GM18909 (cell line): ENCODE measurements around the gene BCAS1.
A peak's percentile ranks its signal among the peaks of the same experiment; 100 is the strongest.

Experiments
- ATAC-seq: cut with Tn5 transposase; IDR thresholded peaks from one replicate; pipeline ENCODE4 v1.9.1; 2021; ENCODE audit warnings: mild to moderate bottlenecking; ENCODE audit not compliant: unreplicated experiment, poor library complexity

BCAS1 gene

DNA sequence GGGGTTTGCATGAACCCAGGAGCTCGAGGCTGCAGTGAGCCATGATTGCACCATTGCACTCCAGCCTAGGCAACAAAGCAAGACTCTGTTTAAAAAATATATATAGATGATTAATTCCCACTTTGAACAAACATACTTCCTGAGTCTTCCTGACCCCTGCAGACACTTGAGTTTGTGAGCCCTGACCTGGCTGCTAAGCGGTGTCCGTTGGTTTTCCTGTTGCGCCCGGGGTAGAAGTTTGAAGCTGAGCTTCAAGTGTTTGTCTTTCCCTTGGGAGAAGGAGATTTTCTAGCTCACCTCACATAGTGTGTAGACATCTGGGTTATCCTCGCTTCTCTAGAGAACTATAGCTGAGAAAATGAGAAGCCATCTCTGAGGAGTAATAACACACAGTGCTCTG lies 11.7 kb upstream of the BCAS1 start:
- ATAC-seq = no peak

DNA sequence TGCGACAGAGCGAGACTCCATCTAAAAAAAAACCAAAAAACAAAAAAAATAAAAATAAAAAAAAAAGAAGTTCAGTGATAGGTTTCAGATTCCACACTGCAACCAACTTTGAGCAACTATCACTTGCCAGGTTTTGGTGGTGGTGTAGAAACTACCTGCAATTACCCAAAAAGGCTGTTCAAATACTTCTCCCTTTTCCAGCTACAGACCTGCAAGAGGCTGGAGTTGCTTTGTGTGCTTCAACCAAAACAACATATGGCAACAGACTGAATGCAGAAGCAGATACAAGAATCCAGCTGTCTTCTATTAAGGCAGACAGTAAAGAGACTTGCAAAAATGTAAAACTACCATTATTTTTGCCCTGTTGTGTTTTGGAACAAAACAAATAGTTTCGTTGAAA lies 9.3 kb upstream of the BCAS1 start:
- ATAC-seq = no peak

DNA sequence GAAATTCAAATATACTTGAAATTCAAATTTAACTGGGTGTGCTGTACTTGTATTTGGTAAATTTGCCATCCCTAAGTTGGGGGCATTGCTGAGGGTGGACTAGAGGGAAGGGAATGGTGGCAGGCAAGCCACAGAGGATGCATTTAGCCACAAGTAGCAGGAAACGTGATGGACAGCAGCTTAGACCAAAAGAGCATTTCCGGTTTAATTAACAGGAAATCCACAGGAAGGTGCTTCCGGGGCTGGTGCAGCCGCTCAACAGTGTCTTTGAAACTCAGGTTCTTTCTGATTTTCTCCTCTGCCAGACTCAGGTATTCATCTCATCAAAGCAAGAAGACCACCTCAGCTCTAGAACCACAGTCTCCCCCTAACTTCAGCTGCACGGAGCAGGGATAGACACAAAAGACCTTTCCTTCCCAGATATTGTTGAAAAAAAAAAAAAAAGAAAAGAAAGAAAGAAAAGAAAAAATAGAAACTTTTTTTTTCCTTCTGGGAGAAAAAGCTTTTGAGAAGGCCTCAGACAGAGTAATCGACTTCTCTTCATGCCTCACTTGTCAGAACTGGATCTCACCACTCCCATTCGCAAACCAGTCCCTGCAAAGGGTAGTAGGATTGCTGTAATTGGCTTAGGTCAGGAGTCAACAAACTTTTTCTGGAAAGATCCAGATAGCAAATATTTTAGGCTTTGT lies 8.0 kb upstream of the BCAS1 start:
- peak; percentile 69 for ATAC-seq

DNA sequence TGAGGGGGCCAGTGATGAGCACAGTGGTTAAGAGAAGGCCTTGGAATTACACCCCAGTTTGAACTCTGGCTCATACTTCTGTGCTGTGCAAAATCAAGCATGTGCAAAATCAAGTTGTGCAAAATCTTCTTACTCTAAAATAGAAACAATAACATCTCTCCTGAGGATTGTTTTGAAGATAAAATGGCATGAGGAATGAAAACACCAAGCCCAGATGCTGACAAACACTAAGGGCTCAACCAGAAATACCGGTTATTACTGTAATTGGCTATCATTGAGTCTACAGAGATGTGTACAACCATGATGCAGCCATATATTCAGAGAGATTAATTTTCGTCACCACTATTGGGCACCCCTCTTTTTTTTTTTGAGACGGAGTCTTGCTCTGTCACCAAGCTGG lies 5.9 kb upstream of the BCAS1 start:
- ATAC-seq = no peak

DNA sequence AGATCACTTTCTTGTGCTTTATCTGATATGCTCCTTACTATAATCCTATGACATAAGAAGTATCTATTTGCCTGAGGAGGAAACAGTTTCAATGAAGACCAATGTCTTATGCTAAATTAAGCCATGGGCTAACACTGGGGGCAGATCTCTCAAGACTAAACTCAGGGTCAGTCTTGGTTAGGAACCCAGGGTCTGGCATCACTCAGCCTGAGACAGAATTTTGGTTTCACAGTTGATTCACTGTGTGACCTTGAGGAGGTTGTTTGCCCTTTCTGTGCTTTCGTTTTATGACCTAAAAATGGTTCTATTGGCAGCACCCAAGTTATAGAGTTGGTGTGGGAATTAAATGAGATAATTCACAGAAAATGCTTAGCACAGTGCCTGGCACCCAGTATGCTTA lies 4.9 kb upstream of the BCAS1 start:
- no peak for ATAC-seq

DNA sequence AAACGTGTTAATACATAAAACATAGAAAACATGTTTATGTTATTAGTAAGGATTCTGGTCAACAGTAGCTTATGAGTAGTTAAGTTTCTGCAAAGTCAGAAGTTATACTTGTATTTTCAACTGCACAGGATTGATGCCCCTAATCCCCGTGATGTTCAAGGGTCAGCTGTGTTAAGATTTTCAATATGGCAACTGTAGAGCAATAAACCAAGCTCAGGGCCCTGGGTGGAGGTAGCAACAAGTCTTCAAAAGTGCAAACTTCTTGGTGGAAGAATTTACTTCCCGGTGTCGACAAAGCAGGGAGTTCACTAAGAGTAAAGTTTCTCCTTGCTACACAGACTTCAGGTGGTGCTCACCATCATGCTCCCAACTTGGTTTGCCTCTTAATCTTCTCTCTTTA lies 4.1 kb upstream of the BCAS1 start:
- ATAC-seq = no peak

DNA sequence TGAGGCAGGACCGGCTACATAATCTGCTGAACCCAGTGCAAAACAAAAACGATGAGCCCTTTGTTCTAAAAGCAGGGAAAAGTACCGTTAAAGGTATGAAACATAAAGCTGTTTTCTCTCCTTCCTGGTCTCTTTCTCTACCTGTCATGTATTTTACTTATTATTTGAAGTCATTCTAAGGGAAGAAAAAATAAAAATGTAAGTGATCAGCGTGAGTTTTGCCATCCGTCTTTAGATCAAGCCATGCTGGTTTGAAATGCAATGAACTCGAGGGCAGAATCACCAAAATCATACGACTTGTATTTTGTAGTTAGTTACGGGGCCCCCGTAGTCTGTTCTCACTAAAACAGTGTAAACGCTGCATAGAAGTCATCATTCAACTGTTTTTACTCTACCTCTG lies 2.9 kb upstream of the BCAS1 start:
- ATAC-seq = no peak

DNA sequence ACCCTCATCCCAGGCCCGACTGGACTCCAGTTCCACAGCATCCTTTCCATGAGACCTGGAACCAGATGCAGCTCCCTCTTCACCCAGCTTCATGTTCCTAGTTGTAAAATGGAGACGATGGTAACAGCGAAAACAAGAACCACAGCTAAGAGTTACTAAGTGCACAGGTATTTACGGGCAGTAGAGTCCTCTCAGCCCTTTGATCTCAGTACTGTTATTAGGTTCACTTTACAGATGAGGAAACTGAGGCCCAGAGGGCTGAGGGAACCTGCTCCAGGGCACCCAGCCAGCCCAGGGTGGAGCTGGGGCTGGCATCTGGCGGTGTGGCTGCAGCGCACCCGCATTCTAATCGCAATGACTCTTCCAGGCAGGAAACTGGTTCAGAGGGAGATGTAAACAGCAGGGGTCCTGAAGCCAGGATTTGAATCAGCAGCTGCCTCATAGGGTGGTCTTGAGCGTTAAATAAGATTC lies 858 bp downstream of the BCAS1 start:
- no peak for ATAC-seq

DNA sequence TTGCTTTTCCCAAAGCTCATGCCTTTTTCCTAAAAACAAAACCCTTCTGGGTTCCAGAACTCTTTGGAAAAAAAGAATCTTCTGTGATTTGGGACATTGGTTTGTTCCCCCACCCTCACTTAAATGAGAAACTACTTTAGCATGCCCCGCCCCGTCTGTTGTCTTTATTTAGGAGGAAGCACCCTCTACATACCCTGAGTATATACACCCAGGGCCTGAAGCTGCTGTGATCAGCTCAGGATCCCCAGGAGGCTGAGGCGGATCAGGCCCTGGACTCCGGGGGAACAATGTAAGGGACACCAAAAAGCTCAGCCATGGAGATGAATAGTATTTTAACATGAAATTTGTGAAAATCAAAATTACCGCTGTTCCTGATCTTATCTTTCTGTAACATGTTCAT lies 1.4 kb downstream of the BCAS1 start:
- ATAC-seq = no peak

DNA sequence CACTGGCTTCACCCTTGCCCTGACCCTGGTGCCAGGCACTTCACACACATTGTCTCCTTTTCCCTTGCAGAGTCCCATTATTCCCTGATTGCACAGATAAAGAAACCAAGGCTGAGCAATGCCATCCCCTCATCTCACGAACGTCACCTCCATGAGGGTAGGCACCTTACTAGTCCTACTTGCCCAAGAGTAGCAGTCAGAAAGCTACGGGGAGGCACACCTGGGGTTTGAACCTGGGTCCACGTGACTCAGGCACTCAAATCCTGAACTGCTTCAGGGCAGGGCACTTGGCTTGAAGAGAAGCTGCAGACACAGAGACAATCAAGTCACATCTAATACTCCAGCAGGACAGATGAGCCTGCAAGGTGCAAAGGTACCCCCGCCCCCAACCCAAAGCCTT lies 1.9 kb downstream of the BCAS1 start:
- ATAC-seq = no peak

DNA sequence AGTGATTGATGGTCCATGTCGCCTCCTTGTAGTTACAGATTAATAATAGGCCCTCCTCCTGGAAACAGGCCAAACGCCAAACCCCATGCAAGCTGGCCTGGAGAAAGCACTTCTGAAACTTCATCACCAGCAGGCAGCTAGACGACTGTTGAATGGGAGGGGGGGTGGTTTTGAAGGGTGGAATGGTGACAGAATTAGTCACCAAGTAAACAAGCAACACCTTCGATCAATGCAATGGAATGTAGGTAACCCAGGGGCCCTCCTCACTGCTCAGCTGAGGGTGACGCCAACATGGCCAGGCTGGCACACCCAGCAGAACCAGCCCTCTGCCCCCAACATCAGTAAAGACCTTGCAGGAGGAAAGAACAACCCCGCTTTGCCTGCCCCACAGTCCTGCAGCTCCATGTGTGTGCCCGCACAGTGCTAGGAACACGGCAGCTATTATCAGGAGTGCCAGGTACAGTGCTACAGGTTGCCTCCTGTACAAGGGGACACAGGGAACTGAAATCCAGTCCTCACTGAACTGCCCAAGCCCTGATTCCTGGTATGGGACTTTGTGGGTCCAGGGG lies 2.7 kb downstream of the BCAS1 start:
- peak; percentile 87 for ATAC-seq

DNA sequence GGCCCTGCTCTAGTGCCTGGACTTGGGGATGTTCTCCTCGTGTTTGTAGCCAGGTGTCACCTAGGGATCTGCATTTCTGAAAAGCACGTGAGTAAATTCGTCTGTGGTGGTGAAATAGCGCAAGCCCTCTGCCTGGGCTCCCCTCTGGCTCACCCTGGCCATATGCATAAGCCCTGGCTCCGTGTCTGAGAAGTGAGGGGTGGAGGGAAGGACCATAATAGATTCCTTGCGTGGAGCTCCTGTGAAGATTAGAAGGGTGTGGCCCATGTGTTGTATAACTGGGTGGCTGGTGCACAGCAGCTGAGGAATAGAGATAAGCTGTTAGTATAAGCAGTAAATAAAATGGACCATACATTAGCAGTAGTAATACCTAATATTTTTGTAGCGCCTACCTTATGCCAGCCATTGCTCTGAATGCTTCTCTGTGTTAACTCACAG lies 4.8 kb downstream of the BCAS1 start:
- ATAC-seq = no peak

DNA sequence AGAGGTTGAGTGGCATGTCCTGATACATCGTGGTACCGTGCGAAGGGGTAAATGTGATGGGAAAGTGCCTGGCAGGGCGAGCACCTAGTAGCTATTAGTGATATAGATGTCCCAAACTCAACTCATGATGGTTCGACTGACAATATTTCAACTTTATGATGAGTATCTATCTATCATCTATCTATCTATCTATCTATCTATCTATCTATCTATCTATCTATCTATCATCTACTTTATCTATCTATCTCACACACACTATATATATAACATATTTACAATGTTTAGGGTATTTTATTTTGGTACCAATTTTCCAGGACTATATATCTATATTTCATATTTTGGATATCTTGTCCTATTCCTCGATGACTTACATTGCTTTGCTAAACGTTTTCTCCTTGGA lies 5.5 kb downstream of the BCAS1 start:
- no peak for ATAC-seq

DNA sequence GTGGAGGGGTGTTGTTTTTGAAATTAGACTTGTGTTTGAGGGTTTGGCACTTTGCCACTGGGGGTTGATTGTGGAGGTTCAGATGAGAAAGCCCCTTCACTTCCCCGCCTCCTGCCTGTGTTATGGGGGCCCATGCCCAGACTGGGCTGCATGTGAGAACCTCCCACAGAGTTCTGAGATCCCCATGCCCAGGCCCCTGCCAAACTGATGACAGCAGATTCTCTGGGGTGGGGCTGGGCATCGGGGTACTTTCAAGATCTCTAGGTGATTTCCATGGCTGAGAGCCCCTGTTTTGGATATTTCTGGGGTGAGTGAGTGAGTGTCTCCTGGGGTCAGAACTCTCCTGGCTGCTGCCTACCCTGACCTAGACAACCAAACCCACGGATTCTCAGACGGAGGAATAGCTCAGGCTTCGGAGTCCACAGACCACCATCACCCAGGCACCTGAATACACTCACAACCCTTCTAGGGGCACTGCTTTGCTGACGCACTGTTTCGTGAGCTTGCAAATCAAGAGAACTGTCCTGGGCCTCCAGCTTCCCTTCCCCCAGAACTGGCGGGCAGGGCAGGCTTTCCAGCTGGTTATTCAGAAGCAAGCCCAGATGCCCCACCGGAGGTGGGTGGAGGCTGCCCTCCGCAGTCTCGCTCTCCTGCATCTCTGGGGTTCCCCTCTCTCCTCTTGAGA lies 6.3 kb downstream of the BCAS1 start:
- no peak for ATAC-seq

DNA sequence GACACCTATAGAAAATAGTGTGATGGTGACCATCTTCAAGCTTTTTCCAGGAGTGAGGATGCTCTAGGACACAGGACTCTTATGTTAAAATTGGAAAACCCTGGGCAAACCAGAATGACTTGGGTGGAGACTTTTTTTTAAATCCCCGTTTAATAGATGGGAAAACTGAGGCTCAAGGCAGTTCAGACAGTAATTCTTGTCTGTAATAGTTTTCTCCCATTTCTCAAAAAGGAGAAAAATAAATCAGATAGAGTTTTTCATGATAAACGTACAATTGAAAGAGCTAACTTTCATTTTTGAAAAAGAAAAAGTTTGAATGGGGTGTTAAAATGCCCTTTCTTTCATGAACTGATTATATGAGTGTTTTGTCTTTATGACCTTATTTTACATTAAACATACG lies 6.8 kb downstream of the BCAS1 start:
- no peak for ATAC-seq

DNA sequence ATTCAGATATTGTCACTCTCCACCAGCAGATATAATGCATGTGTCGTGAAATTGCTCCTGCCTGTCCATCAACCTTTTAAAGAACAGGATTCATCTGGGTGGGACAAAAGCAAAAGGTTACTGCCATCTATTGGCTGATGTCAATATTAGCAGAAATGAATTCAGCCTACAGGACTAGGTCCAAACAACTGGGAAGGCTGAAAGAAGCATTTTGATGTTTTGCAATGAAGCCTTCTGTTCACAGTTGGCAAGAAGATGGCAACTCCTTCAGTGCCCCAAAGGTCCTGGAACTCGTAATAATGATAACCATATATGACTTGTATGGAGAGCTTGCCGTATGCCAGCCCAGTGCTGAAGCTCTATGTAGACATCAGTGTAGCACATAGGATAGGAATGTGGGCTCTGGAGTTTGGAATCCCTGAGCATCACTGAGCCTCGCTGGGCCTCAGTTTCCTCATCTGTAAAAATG lies 7.5 kb downstream of the BCAS1 start:
- no peak for ATAC-seq

DNA sequence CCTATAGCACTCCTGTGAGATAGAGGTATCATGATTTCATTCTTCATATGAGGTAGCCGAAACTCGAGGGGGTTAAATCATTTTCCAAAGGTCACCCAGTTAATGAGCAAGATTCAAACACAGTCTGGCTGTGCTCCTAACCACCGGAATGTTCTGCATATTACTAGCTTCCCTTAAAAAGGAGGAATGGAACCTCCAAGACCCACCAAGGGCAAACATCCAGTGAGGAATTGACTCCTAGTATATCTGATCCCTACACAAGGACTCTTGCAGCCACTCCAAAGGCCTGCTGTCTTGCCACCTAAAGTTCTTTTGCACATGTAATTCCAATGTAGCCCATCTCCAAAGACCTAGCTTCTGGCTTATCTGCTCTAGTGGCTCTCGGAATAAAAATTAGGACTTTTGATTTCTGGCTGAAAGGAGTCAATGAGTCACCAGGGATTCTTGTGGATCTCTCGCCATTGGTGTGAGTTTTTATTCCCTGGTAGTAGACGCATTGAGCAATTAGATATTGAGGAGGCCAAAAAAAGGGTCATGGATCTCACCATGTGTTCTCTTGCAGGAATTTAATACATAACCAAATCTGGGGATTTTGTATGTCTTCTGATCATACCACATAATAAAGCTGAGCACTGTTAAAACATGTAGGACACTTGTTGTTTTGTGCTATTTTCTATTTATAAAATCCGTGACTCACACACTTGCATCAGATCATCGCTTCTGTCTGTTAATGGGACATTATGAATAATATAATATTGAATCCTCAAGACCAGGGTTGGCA lies 9.1 kb downstream of the BCAS1 start:
- ATAC-seq = no peak

DNA sequence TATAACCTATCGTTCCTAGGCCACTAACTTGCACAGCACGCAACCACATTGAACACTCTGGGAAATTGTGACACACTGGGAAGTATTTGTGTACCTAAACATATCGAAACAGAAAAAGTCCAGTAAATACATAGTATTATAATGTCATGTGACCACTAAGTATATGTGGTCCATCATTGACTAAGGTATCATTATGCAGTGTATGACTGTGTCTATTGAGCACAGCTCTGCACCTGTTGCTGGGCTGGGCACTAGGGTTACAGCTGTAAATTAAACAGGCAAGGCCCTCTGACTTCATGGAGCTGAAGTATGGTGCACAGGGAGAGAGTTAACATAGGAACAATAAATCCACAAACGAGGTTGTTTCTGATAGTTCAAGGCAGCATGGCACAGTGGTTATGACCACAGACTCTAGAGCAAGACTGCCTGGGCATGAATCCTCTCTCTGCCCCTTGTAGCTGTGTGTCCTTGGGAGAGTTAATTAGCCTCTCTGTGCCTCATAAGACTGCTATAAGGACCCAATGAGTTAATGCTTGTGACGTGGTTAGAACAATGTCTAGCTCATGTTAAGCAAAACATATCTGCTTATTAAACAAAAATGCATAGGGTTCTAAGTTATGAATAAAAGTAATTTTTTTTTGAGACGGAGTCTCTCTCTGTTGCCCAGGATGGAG lies 10.6 kb downstream of the BCAS1 start:
- ATAC-seq = no peak

DNA sequence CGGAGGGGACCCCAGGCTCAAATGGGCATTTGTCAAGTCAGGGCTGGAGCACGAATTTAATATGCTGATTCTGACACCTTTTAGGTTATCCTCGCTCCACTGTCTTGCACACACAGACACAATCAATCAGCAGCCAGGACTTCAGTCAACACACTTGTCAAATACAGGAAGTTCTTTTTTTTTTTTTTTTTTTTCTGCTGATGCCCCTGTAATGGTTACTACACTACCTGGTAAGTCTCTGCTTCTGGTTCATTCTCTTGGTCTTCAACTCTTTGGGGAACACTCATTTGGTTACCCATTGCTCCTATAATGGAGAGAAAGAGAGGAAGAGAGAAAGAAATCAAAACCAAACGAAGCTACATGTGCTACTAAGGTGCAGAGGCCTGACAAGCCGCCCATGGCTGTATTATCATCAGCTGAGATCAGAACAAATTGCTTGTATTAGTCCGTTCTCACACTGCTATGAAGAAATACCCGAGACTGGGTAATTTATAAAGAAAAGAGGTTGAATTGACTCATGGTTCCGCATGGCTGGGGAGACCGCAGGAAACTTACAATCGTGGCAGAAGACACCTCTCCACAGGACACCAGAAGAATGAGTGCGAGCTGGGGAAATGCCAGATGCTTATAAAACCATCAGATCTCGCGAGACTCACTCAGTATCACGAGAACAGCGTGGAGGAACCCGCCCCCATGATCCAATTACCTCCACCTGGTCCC lies 11.8 kb downstream of the BCAS1 start:
- peak; percentile 40 for ATAC-seq
